H9 (cell line): Measurements from ENCODE around the gene SUSD2. TPM values are rescaled to one million over a fixed set of nuclear protein-coding genes. Genes with fewer than 3 reads are reported as not detected.

Source experiments
- DNase-seq: peaks from one replicate; pipeline ENCODE4 v3.0.0-alpha.2; 2017
- H2AFZ ChIP-seq: one replicate; pipeline ENCODE4 v1.6.1; 2013; ENCODE audit warnings: mild to moderate bottlenecking, low read length, control low read depth, moderate library complexity
- H2AK5ac ChIP-seq: 2 replicates; pipeline ENCODE4 v1.6.1; 2013; ENCODE audit warnings: low read length, control low read depth, mixed read lengths; ENCODE audit not compliant: insufficient read length
- H2BK120ac ChIP-seq: one replicate; pipeline ENCODE4 v1.6.1; 2013; ENCODE audit warnings: low read depth, mild to moderate bottlenecking, low read length, control low read depth, inconsistent platforms; ENCODE audit not compliant: poor library complexity, severe bottlenecking
- H2BK12ac ChIP-seq: 2 replicates; pipeline ENCODE4 v1.6.1; 2013; ENCODE audit warnings: low read length, control low read depth, mixed read lengths, low read depth; ENCODE audit not compliant: insufficient read length
- H2BK15ac ChIP-seq: 2 replicates; pipeline ENCODE4 v1.6.1; 2013; ENCODE audit warnings: low read depth, low read length, control low read depth
- H2BK20ac ChIP-seq: one replicate; pipeline ENCODE4 v1.6.1; 2013; ENCODE audit warnings: low read depth, mild to moderate bottlenecking, low read length, control low read depth, inconsistent platforms; ENCODE audit not compliant: poor library complexity, severe bottlenecking
- H2BK5ac ChIP-seq: 2 replicates; pipeline ENCODE4 v1.6.1; 2013; ENCODE audit warnings: low read length, control low read depth, mixed read lengths; ENCODE audit not compliant: insufficient read length
- H3K14ac ChIP-seq: 2 replicates; pipeline ENCODE4 v1.6.1; 2013; ENCODE audit warnings: low read length, control low read depth; ENCODE audit not compliant: insufficient read depth
- H3K18ac ChIP-seq: 2 replicates; pipeline ENCODE4 v1.6.1; 2013; ENCODE audit warnings: low read depth, mild to moderate bottlenecking, mixed read lengths, low read length, control low read depth; ENCODE audit not compliant: insufficient read length
- H3K23ac ChIP-seq: 2 replicates; pipeline ENCODE4 v1.6.1; 2013; ENCODE audit warnings: low read length, control low read depth, mixed read lengths, low read depth; ENCODE audit not compliant: insufficient read length
- H3K23me2 ChIP-seq: 2 replicates; pipeline ENCODE4 v1.6.1; 2013; ENCODE audit warnings: low read depth, mild to moderate bottlenecking, mixed read lengths, low read length, control low read depth; ENCODE audit not compliant: insufficient read length, poor library complexity, severe bottlenecking
- H3K27ac ChIP-seq: 2 replicates; pipeline ENCODE4 v1.5.1; 2013; ENCODE audit warnings: low read length, control low read depth, mixed read lengths, low read depth; ENCODE audit not compliant: insufficient read length
- H3K27me3 ChIP-seq: 2 replicates; pipeline ENCODE4 v1.6.1; 2013; ENCODE audit warnings: low read length, control low read depth, inconsistent platforms; ENCODE audit not compliant: insufficient read depth
- H3K4ac ChIP-seq: 2 replicates; pipeline ENCODE4 v1.6.1; 2013; ENCODE audit warnings: low read depth, mild to moderate bottlenecking, control low read depth, inconsistent platforms, low read length, moderate library complexity
- H3K4me1 ChIP-seq: 2 replicates; pipeline ENCODE4 v1.6.1; 2013; ENCODE audit warnings: low read length, control low read depth, inconsistent platforms; ENCODE audit not compliant: insufficient read depth
- H3K4me2 ChIP-seq: 2 replicates; pipeline ENCODE4 v1.6.1; 2013; ENCODE audit warnings: low read length, control low read depth, mixed read lengths; ENCODE audit not compliant: insufficient read length, insufficient read depth
- H3K56ac ChIP-seq: 2 replicates; pipeline ENCODE4 v1.6.1; 2013; ENCODE audit warnings: low read depth, mild to moderate bottlenecking, mixed read lengths, low read length, control low read depth; ENCODE audit not compliant: insufficient read length
- H3K79me1 ChIP-seq: 2 replicates; pipeline ENCODE4 v1.6.1; 2013; ENCODE audit warnings: low read depth, mild to moderate bottlenecking, moderate library complexity, low read length, control low read depth, inconsistent platforms; ENCODE audit not compliant: insufficient read depth, poor library complexity, severe bottlenecking
- H3K79me2 ChIP-seq: 2 replicates; pipeline ENCODE4 v1.6.1; 2013; ENCODE audit warnings: low read length, control low read depth, inconsistent platforms; ENCODE audit not compliant: insufficient read depth
- H3K9ac ChIP-seq: 2 replicates; pipeline ENCODE4 v1.6.1; 2013; ENCODE audit warnings: low read length, control low read depth, mixed read lengths; ENCODE audit not compliant: insufficient read length; ENCODE audit errors: extremely low read depth
- H3K9me3 ChIP-seq: one replicate; pipeline ENCODE4 v1.6.1; 2013; ENCODE audit warnings: low read depth, low read length, inconsistent platforms; ENCODE audit not compliant: control insufficient read depth
- H3T11ph ChIP-seq: one replicate; pipeline ENCODE4 v1.6.1; 2013; ENCODE audit warnings: mild to moderate bottlenecking, low read length, control low read depth, inconsistent platforms
- H4K20me1 ChIP-seq: one replicate; pipeline ENCODE4 v1.6.1; 2013; ENCODE audit not compliant: control insufficient read depth, insufficient read length, insufficient read depth
- H4K5ac ChIP-seq: 2 replicates; pipeline ENCODE4 v1.6.1; 2013; ENCODE audit warnings: low read depth, mild to moderate bottlenecking, mixed read lengths, low read length, control low read depth; ENCODE audit not compliant: insufficient read length
- H4K8ac ChIP-seq: replicated peaks from 2 replicates; pipeline ENCODE4 v1.6.1; 2013; ENCODE audit warnings: low read length, control low read depth, mixed read lengths, low read depth; ENCODE audit not compliant: insufficient read length
- H4K91ac ChIP-seq: 2 replicates; pipeline ENCODE4 v1.6.1; 2013; ENCODE audit warnings: low read depth, mild to moderate bottlenecking, moderate library complexity, mixed read lengths, low read length, control low read depth; ENCODE audit not compliant: insufficient read length
- H3K27ac Mint-ChIP-seq, 3 experiments: 2 replicates in 2 of 3; 3 replicates in 1 of 3; pipeline ENCODE4 v1.8.0; 2020 to 2021; ENCODE audit warnings: mixed read lengths in 3 of 3, mild to moderate bottlenecking in 1 of 3, moderate library complexity in 1 of 3
- H3K27me3 Mint-ChIP-seq: 2 replicates; pipeline ENCODE4 v1.8.0; 2021; ENCODE audit warnings: low read depth, mild to moderate bottlenecking, moderate library complexity, mixed read lengths
- H3K36me3 Mint-ChIP-seq, 3 experiments: 2 replicates in 2 of 3; 3 replicates in 1 of 3; pipeline ENCODE4 v1.8.0; 2020 to 2021; ENCODE audit warnings: low read depth in 3 of 3, mixed read lengths in 3 of 3; ENCODE audit not compliant: insufficient read depth in 1 of 3
- H3K4me1 Mint-ChIP-seq, 2 experiments: 2 replicates each; pipeline ENCODE4 v1.8.0; 2020; ENCODE audit warnings: mixed read lengths in 2 of 2
- H3K4me3 Mint-ChIP-seq, 2 experiments: 2 replicates in 1 of 2; 3 replicates in 1 of 2; pipeline ENCODE4 v1.8.0; 2020 to 2021; ENCODE audit warnings: mild to moderate bottlenecking in 2 of 2, mixed read lengths in 2 of 2, moderate library complexity in 1 of 2
- H3K9me3 Mint-ChIP-seq, 2 experiments: 2 replicates in 1 of 2; 3 replicates in 1 of 2; pipeline ENCODE4 v1.8.0; 2020; ENCODE audit warnings: mild to moderate bottlenecking in 2 of 2, mixed read lengths in 2 of 2, moderate library complexity in 1 of 2
- CTCF ChIP-seq: fragments of 200-600 bp; sonication (generic); conservative IDR thresholded peaks from 3 replicates; pipeline ENCODE4 v1.8.0; 2021; ENCODE audit warnings: antibody characterized with exemption, mild to moderate bottlenecking
- WGBS: extraction: QIAGEN DNeasy Blood & Tissue Kit; methylation state at CpG from one replicate; pipeline ENCODE4 v1.1.7; 2013; ENCODE audit warnings: missing lambda C conversion rate, low lambda C conversion rate, mixed read lengths; ENCODE audit not compliant: insufficient read length; ENCODE audit errors: extremely low coverage; 5-methylcytosine and 5-hydroxymethylcytosine counted together
- total RNA-seq: library from RNA; stranded (reverse); gene quantifications from 2 replicates; pipeline ENCODE4 v1.2.1, GENCODE V29; 2021

The SUSD2 gene
- total RNA-seq, 1 experiment from 2014 or later = 4.2 TPM

GRCh38 chr22:24166811-24167210 is 14.5 kb upstream of the SUSD2 start:
- Histone ChIP-seq H3K4ac (no peak overlapping the region), H3K14ac (no peak overlapping the region), H3K79me2 (no peaks in the 10 kb centered on the region), H4K5ac (no peak overlapping the region), H3K27me3 (no peaks in the 10 kb centered on the region), H3K27ac (no peak overlapping the region), H3K23ac (no peak overlapping the region), H2BK5ac (no peak overlapping the region), H4K8ac (no peak overlapping the region), H3K4me1 (no peaks in the 10 kb centered on the region), H3K18ac (no peak overlapping the region), H2AFZ (no peak overlapping the region), H3T11ph (no peak overlapping the region), H3K79me1 (no peaks in the 10 kb centered on the region), H3K56ac (no peak overlapping the region), H3K9me3 (no peaks in the 10 kb centered on the region), H2BK120ac (no peak overlapping the region), H3K4me2 (no peak overlapping the region), H3K9ac (no peak overlapping the region), H2AK5ac (no peak overlapping the region), H3K23me2 (no peaks in the 10 kb centered on the region), H2BK12ac (no peak overlapping the region), H4K20me1 (no peaks in the 10 kb centered on the region), H2BK15ac (no peak overlapping the region), H2BK20ac (no peak overlapping the region), H4K91ac (no peak overlapping the region)
- no peaks in the 10 kb centered on the region; the same call in 1 of the 2 replicates for H3K27me3 Mint-ChIP-seq
- H3K36me3 Mint-ChIP-seq = peaks cover 5 to 32% (median 30%) of the 10 kb centered on the region in 3 experiments
- no peaks in the 10 kb centered on the region for H3K9me3 Mint-ChIP-seq
- WGBS = no CpG with 5 or more reads among the region's 20 CpGs
- no peak for DNase-seq
- TF ChIP-seq CTCF = no peak
- H3K4me1 Mint-ChIP-seq = peaks cover 5 to 9% of the 10 kb centered on the region in 2 experiments
- no peak overlapping the region for H3K4me3 Mint-ChIP-seq
- no peak overlapping the region for H3K27ac Mint-ChIP-seq
